ENCODE results near the gene SLA2.

The SLA2 gene

GRCh38 chr20:36655004-36655403 lies 9.0 kb upstream of the SLA2 start:
- Histone ChIP-seq H3K9me3 (ENCODE audit: low read length) (no peaks in the 10 kb centered on the region), H4K20me1 (ENCODE audit: insufficient read depth, low read length) (no peaks in the 10 kb centered on the region), H3F3A (ENCODE audit: insufficient read depth, low read length) (no peaks in the 10 kb centered on the region), H3K79me2 (ENCODE audit: insufficient read depth, low read length) (no peaks in the 10 kb centered on the region), H3K36me3 (ENCODE audit: insufficient read depth, low read length) (peaks cover 4% of the 10 kb centered on the region; the same call in 1 of the 2 replicates), H3K9ac (ENCODE audit: low read length) (no peak overlapping the region), H3K9me2 (ENCODE audit: low read depth, low read length) (no peaks in the 10 kb centered on the region), H3K4me2 (ENCODE audit: low read length) (no peak overlapping the region), H3K4me3 (ENCODE audit: low read depth, low read length, poor library complexity, severe bottlenecking) (no peak overlapping the region), H3K27me3 (ENCODE audit: insufficient read depth, low read length) (no peaks in the 10 kb centered on the region), H3K4me1 (ENCODE audit: insufficient read depth, low read length, severe bottlenecking) (no peaks in the 10 kb centered on the region), H3K27ac (ENCODE audit: low read depth, low read length, poor library complexity, severe bottlenecking) (no peak overlapping the region), H2AFZ (ENCODE audit: low read length) (no peak overlapping the region)
- TF ChIP-seq EZH2 (IDR thresholded peaks at IDR 0.05; ENCODE audit: borderline replicate concordance, low read length), result no peak
- no peak for TF ChIP-seq CTCF (IDR thresholded peaks at IDR 0.05; ENCODE audit: low read length)

DNA sequence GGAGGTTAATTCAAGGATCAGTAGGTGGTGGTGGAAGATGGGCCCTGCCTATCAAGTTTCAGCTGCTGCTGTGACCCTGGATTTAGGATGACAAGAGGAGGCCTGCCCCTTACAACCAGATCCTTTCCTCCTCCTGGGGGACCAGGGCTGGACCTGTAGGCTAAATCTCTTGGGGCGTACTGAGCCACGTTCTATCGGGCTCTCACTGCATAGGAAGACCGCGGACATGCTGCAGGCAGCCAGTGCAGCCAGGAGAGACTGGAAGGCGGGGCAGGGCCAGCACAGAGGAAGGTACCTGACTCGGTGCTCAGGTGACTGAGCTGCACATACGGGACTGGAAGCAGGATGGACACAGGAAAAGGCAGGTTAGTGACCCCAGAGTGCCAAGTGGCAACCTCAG lies 8.5 kb upstream of the SLA2 start:
- peaks cover 4% of the 10 kb centered on the region; the same call in 1 of the 2 replicates for H3K36me3 ChIP-seq (ENCODE audit: insufficient read depth, low read length)
- H3K4me1 ChIP-seq (ENCODE audit: insufficient read depth, low read length, severe bottlenecking), result no peaks in the 10 kb centered on the region
- H3F3A ChIP-seq (ENCODE audit: insufficient read depth, low read length), result no peaks in the 10 kb centered on the region
- H3K9me2 ChIP-seq (ENCODE audit: low read depth, low read length), result no peaks in the 10 kb centered on the region
- no peaks in the 10 kb centered on the region for H3K79me2 ChIP-seq (ENCODE audit: insufficient read depth, low read length)
- no peak overlapping the region for H3K4me2 ChIP-seq (ENCODE audit: low read length)
- H3K4me3 ChIP-seq (ENCODE audit: low read depth, low read length, poor library complexity, severe bottlenecking), result no peak overlapping the region
- no peak overlapping the region for H3K9ac ChIP-seq (ENCODE audit: low read length)
- TF ChIP-seq EZH2 (IDR thresholded peaks at IDR 0.05; ENCODE audit: borderline replicate concordance, low read length), result no peak
- no peak for TF ChIP-seq CTCF (IDR thresholded peaks at IDR 0.05; ENCODE audit: low read length)
- H3K27me3 ChIP-seq (ENCODE audit: insufficient read depth, low read length), result no peaks in the 10 kb centered on the region
- no peak overlapping the region for H3K27ac ChIP-seq (ENCODE audit: low read depth, low read length, poor library complexity, severe bottlenecking)
- no peaks in the 10 kb centered on the region for H4K20me1 ChIP-seq (ENCODE audit: insufficient read depth, low read length)
- H2AFZ ChIP-seq (ENCODE audit: low read length), result no peak overlapping the region
- no peaks in the 10 kb centered on the region for H3K9me3 ChIP-seq (ENCODE audit: low read length)

DNA sequence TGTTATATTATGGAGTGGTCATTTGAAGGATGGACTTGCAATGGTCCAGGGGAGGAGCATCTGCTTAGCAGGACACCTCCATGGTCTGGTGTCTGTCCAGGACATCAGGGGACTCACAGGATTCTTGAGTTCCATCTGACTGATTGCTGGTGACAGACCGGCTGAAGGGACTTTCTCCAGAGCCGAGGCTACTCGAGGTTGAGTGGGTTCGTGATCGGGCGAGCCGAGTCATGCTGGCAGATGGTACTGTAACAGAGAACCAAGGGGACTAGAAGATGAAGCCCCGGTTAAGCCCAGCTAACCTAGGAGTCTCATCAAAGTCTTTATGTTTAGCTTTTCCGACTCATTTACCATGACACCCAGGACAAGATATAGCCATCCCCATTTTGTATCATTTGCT lies 7.5 kb upstream of the SLA2 start:
- Histone ChIP-seq H4K20me1 (ENCODE audit: insufficient read depth, low read length) (no peaks in the 10 kb centered on the region), H2AFZ (ENCODE audit: low read length) (no peak overlapping the region), H3F3A (ENCODE audit: insufficient read depth, low read length) (no peaks in the 10 kb centered on the region), H3K4me1 (ENCODE audit: insufficient read depth, low read length, severe bottlenecking) (no peaks in the 10 kb centered on the region), H3K27ac (ENCODE audit: low read depth, low read length, poor library complexity, severe bottlenecking) (no peak overlapping the region), H3K4me2 (ENCODE audit: low read length) (no peak overlapping the region), H3K9me2 (ENCODE audit: low read depth, low read length) (no peaks in the 10 kb centered on the region), H3K4me3 (ENCODE audit: low read depth, low read length, poor library complexity, severe bottlenecking) (no peak overlapping the region), H3K9ac (ENCODE audit: low read length) (no peak overlapping the region), H3K27me3 (ENCODE audit: insufficient read depth, low read length) (no peaks in the 10 kb centered on the region), H3K36me3 (ENCODE audit: insufficient read depth, low read length) (peaks cover 4% of the 10 kb centered on the region; the same call in 1 of the 2 replicates), H3K9me3 (ENCODE audit: low read length) (no peaks in the 10 kb centered on the region), H3K79me2 (ENCODE audit: insufficient read depth, low read length) (no peaks in the 10 kb centered on the region)
- no peak for TF ChIP-seq CTCF (IDR thresholded peaks at IDR 0.05; ENCODE audit: low read length)
- no peak for TF ChIP-seq EZH2 (IDR thresholded peaks at IDR 0.05; ENCODE audit: borderline replicate concordance, low read length)

Data from OCI-LY1 (cell line).